Measurements from ENCODE around the gene TAF15. TPM values are rescaled to one million over a fixed set of nuclear protein-coding genes. Genes with fewer than 3 reads are reported as not detected.

TAF15 gene
- total RNA-seq, 4 donors from 2014 or later = 62.8 to 115 (median 88.4) TPM

DNA sequence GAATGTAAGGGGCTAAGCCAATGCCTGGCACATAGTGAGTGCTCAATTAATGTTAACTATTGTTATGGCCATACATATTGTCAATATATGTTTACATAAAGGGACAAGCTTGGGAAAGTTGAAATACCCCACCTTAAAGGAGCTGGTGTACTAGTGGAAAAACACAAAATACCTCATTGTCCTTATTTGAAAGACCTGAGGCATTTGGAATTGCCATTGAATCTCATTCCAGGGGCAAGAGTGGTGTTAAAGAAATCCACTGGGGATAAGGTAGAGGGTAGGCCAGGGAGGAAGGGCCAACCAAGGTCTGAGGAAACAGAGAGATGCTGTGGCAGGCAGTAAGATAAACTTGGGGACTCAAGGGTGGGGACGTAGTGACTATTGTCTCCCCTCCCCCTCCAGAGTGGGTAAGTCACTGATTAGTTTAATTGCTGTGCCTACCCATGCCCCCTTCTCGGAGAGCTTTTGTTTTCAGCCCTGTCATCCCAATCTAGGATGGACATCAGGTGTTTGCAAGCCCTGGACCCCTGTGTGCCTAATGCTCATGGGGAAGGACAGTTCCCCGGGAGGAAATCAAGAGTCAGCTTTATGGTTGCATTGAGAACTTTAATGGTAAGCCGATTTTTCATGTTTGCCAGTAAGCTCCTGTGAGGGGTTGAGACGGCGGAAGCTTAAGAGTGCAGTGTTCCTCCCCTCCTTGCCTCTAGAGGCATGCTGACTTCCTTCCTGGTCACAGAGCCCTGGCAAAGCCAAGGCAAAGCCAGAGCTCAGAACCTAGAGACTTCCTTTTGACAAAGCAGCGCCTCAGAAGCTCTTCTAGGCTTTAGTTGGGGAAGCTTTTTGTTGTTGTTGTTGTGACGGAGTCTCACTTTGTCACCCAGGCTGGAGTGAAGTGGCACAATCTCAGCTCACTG lies 61.9 kb downstream of the TAF15 start:
- no peak overlapping the region for H3K4me3 ChIP-seq
- H3K27me3 ChIP-seq = no peaks in the 10 kb centered on the region
- peaks cover 0 to under 1% (median 0%) of the 10 kb centered on the region in 4 donors for H3K4me1 ChIP-seq
- TF ChIP-seq EP300 (IDR thresholded peaks at IDR 0.05) = no peak
- no peak for TF ChIP-seq POLR2A (IDR thresholded peaks at IDR 0.05)
- TF ChIP-seq CTCF (IDR thresholded peaks at IDR 0.05) = no peak
- DNase-seq (ENCODE audit: low spot score in 2 of 2) = no peak
- 69 to 73% methylated on average over 8 of the region's 8 CpGs for WGBS, 2 donors
- H3K27ac ChIP-seq = no peak overlapping the region
- H3K36me3 ChIP-seq = no peaks in the 10 kb centered on the region
- H3K9me3 ChIP-seq = no peaks in the 10 kb centered on the region

GRCh38 chr17:35872196-35872980 lies 63.1 kb downstream of the TAF15 start:
- DNase-seq (ENCODE audit: low spot score in 2 of 2) = no peak
- TF ChIP-seq EP300 (IDR thresholded peaks at IDR 0.05) = no peak
- no peak for TF ChIP-seq POLR2A (IDR thresholded peaks at IDR 0.05)
- TF ChIP-seq CTCF (IDR thresholded peaks at IDR 0.05) = no peak
- WGBS, 2 donors = 94% methylated on average over 12 of the region's 12 CpGs

DNA sequence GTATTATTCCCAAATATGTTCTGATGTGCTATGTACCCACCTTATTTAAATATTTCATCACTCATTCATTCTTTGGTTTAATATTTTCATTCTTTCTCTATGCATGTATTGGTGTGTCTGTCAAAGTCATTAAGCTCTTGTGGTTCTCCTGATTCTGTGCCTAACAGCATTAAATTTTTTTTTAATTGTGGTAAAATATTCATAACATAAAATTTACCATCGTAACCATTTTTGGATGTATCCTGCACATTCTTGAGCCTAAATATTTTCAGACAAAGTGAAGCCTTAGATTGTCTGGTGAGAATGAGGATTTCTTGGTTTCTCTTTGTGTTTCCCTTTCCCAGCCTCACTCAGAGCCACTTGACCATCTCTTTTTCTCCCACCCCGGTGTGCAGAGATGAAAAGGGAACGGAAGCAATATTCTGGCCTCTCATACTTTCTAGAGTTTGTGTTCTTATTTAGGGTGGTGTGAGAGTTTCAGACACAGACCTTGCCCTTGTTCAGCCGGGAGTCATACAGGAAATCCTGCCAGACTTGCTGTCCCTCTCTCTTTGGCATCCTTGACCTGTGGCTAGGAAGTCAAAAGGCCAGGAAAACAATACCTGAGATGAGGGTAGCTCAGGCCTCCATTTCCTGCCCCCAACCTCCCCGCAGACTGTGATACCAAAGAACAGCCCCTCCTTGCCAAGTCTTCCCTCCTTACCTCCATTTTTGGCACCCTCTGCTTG lies 66.0 kb downstream of the TAF15 start:
- H3K9me3 ChIP-seq = no peaks in the 10 kb centered on the region

More at GRCh38 chr17:35872196-35872980, 63.1 kb downstream of the TAF15 start:
- Histone ChIP-seq H3K4me1 (no peaks in the 10 kb centered on the region), H3K36me3 (no peaks in the 10 kb centered on the region), H3K27me3 (no peaks in the 10 kb centered on the region), H3K27ac (no peak overlapping the region), H3K9me3 (no peaks in the 10 kb centered on the region), H3K4me3 (no peak overlapping the region)

GRCh38 chr17:35875800-35876139 lies 66.5 kb downstream of the TAF15 start:
- TF ChIP-seq EP300 (IDR thresholded peaks at IDR 0.05) = no peak
- TF ChIP-seq POLR2A (IDR thresholded peaks at IDR 0.05) = no peak
- no peak for TF ChIP-seq CTCF (IDR thresholded peaks at IDR 0.05)
- no peaks in the 10 kb centered on the region for H3K9me3 ChIP-seq
- no peaks in the 10 kb centered on the region for H3K36me3 ChIP-seq
- no peaks in the 10 kb centered on the region for H3K4me1 ChIP-seq
- H3K27me3 ChIP-seq = no peaks in the 10 kb centered on the region
- no peak for DNase-seq (ENCODE audit: low spot score in 2 of 2)
- peak overlapping the region in 1 of 4 donors; percentile 2 for H3K27ac ChIP-seq
- 66 to 71% methylated on average over 3 of the region's 3 CpGs for WGBS, 2 donors
- no peak overlapping the region for H3K4me3 ChIP-seq

More for the DNA sequence above, 66.0 kb downstream of the TAF15 start:
- Histone ChIP-seq H3K27me3 (no peaks in the 10 kb centered on the region), H3K4me1 (no peaks in the 10 kb centered on the region), H3K4me3 (no peak overlapping the region), H3K27ac (no peak overlapping the region), H3K36me3 (no peaks in the 10 kb centered on the region)
- TF ChIP-seq EP300 (IDR thresholded peaks at IDR 0.05) = no peak
- no peak for TF ChIP-seq POLR2A (IDR thresholded peaks at IDR 0.05)
- no peak for TF ChIP-seq CTCF (IDR thresholded peaks at IDR 0.05)
- no peak for DNase-seq (ENCODE audit: low spot score in 2 of 2)
- WGBS, 2 donors = 42 to 48% methylated on average over 5 of the region's 5 CpGs

Data from tibial nerve (tissue), 4 donors.